Left lung (tissue), 10 donors: Measurements from ENCODE around the gene TSEN2. TPM values are rescaled to one million over a fixed set of nuclear protein-coding genes. Genes with fewer than 3 reads are reported as not detected.
"Not testable (repeated sequence)": the region's sequence is repeated elsewhere in the genome, so short reads cannot be mapped to it uniquely, and the experiment has no call there.

Source experiments
- ATAC-seq: fragments of 200-7000 bp; cut with Tn5 transposase; one replicate; pipeline ENCODE4 v1.9.1; 2020; ENCODE audit warnings: moderate library complexity
- DNase-seq, 4 donors: peaks; one replicate each; pipeline ENCODE4 v3.0.0-alpha.2; 2013 to 2020
- H3K27ac ChIP-seq, 2 donors: fragments of 200-600 bp; sonication (generic) in 1 of 2; one replicate each; pipeline versions ENCODE4 v1.5.0 to v1.8.0; 2020 to 2021
- H3K27me3 ChIP-seq, 2 donors: fragments of 200-600 bp; sonication (generic) in 1 of 2; one replicate each; pipeline versions ENCODE4 v1.5.0 to v1.8.0; 2020 to 2021
- H3K36me3 ChIP-seq, 2 donors: fragments of 200-600 bp; sonication (generic) in 1 of 2; one replicate each; pipeline versions ENCODE4 v1.5.0 to v1.8.0; 2020 to 2021
- H3K4me1 ChIP-seq, 2 donors: fragments of 200-600 bp; one replicate each; pipeline ENCODE4 v1.8.0; 2021
- H3K4me3 ChIP-seq, 2 donors: fragments of 200-600 bp; sonication (generic) in 1 of 2; one replicate each; pipeline versions ENCODE4 v1.5.0 to v1.8.0; 2020 to 2021; ENCODE audit warnings: mild to moderate bottlenecking in 1 of 2
- H3K9me3 ChIP-seq, 2 donors: fragments of 200-600 bp; sonication (generic) in 1 of 2; one replicate each; pipeline versions ENCODE4 v1.5.0 to v1.8.0; 2020 to 2021
- intact Hi-C, 2 donors: fragments of 100-400 bp; cut with DNase I; formaldehyde crosslinking; loops; one replicate each; pipeline versions ENCODE4 v1.11.2 to v1.14.2; 2022
- polyA plus RNA-seq, 6 donors: library from polyadenylated mRNA; unstranded; fragments of 120-200 nt; gene quantifications; one replicate each; pipeline ENCODE4 v1.2.1, GENCODE V29; 2013; ENCODE audit not compliant: insufficient read length in 6 of 6
- total RNA-seq, 2 donors: library from RNA; stranded (reverse); fragmentation: NEBNext Ultra II Directional; extraction: Animal tissue kit (Norgen Biotek cat#: 25700); gene quantifications; one replicate each; pipeline ENCODE4 v1.2.1, GENCODE V29; 2021
- TF ChIP-seq, protein P1 (sequence below), 2 donors: fragments of 200-600 bp; sonication (generic) in 1 of 2; IDR thresholded peaks; one replicate each; pipeline versions ENCODE4 v1.5.0 to v1.8.0; 2021; ENCODE audit warnings: antibody characterized with exemption in 2 of 2
- donor health status: DM: no; HTN: yes; CAD: no.
- donor health status: DM: no; HTN: no; CAD: no.

Gene TSEN2
- total and polyA plus RNA-seq, 8 donors = 8.1 to 29.1 (median 22.3) TPM

DNA sequence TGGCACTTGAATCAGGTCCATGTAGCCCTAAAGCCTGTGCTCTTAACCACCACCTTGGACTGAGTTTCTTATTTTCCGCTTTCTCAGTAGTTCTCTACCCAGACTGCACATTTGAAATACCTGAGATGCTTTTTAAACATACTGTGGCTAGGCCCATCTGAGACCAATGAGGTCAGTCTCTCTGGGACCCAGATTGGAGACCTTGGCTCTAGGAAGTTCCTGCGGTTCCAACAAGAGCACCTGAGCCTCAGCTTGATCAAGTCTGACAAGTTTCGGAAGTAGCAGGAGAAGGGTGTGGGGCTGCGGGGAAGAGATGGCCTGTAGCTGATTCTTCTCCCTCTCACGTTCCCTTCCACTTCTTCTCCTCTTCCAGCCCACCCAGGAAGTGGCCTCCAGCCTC, 11.5 kb upstream of the TSEN2 start:
- Histone ChIP-seq H3K4me1 (no peaks in the 10 kb centered on the region), H3K4me3 (no peak overlapping the region), H3K9me3 (no peaks in the 10 kb centered on the region), H3K27me3 (no peaks in the 10 kb centered on the region), H3K27ac (no peak overlapping the region), H3K36me3 (no peaks in the 10 kb centered on the region)
- ATAC-seq (no peak), DNase-seq (no peak)
- TF ChIP-seq, protein P1, sequence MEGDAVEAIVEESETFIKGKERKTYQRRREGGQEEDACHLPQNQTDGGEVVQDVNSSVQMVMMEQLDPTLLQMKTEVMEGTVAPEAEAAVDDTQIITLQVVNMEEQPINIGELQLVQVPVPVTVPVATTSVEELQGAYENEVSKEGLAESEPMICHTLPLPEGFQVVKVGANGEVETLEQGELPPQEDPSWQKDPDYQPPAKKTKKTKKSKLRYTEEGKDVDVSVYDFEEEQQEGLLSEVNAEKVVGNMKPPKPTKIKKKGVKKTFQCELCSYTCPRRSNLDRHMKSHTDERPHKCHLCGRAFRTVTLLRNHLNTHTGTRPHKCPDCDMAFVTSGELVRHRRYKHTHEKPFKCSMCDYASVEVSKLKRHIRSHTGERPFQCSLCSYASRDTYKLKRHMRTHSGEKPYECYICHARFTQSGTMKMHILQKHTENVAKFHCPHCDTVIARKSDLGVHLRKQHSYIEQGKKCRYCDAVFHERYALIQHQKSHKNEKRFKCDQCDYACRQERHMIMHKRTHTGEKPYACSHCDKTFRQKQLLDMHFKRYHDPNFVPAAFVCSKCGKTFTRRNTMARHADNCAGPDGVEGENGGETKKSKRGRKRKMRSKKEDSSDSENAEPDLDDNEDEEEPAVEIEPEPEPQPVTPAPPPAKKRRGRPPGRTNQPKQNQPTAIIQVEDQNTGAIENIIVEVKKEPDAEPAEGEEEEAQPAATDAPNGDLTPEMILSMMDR (IDR thresholded peaks at IDR 0.05) = no peak
- intact Hi-C loops = no loop called here

DNA sequence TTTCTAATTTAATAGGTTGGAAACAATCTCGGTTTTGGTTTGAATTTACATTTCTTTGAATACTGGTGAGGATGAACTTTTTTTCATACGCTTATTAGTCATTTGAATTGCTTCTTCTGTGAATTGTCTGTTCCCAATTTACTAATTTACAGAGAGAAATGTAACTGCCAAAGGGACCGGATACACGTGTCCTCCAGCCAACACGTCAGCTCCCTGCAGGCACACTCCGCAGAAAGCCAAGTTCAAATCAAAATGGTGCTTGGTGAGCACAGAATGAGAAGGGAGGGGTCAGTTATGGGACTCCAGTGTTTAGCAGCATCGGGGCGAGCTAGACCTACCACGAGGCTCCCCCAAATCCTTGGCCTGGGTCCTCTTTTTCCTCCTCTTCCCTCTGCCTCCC, 10.8 kb upstream of the TSEN2 start:
- no peak for ATAC-seq
- Histone ChIP-seq H3K4me3 (no peak overlapping the region), H3K4me1 (no peaks in the 10 kb centered on the region), H3K27ac (no peak overlapping the region), H3K27me3 (no peaks in the 10 kb centered on the region), H3K36me3 (no peaks in the 10 kb centered on the region), H3K9me3 (no peaks in the 10 kb centered on the region)
- TF ChIP-seq, protein P1 (IDR thresholded peaks at IDR 0.05) = no peak
- intact Hi-C loops = no loop called here
- no peak for DNase-seq

DNA sequence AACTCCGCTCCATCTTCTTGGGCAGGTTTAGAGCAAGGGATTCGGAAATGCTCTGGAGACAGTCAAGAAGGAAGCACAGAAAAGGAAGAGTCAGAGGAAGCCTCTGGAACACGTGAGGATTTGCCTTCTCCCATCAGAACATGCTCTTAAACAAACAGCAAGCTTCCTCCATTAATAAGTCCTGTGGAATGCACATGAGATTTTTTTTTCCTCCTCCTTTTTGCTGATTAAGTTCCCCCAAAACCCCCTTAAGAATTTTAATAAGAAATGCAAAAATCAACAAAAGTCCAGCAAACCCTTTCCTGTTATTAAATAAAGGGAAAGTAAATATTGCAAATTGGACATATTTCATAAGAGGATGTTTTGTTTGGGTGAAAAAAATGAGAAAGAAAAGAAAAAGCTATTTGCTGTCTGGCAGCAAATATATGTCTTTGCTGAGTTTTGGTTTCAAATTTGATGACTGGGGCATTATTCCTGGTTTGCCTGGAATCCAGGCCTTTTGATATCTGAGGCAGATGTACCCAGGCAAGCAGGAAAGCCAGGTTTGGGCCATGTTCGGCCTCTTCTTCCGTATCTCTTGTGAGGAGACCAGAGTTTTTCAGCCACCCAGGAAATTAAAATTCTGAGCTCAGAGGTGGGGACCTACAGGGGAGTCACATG, 7.9 kb upstream of the TSEN2 start:
- Histone ChIP-seq H3K36me3 (no peaks in the 10 kb centered on the region), H3K4me3 (no peak overlapping the region), H3K27ac (peak overlapping the region in 1 of 2 donors; percentile 17), H3K27me3 (no peaks in the 10 kb centered on the region), H3K4me1 (peaks cover 0 to 9% of the 10 kb centered on the region in 2 donors), H3K9me3 (no peaks in the 10 kb centered on the region)
- TF ChIP-seq, protein P1 (IDR thresholded peaks at IDR 0.05) = no peak
- ATAC-seq = no peak
- intact Hi-C loops = loop anchor here in 1 of 2 donors (5.0 kb wide), 1 partner anchor 339 kb away; no protein-coding TSS in a partner anchor
- no peak for DNase-seq

DNA sequence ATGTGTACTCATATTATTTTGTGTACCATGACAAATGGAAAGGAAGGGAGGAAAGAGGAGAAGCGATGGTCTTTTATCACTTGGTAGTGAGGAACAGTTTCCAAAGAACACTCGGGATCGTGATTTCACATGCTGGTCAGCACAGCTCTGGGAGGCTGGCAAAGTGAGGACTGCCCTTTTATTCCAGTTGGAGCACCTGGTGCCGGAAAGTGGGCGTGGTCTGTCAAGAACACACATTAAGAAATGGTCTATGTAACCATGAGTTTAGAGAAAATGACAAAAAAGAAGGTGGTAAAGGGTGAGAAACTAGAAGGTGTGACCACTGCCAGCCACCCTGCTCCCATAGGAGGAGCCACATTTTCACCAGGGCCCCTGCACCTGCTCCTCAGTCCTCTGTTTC, 7.0 kb upstream of the TSEN2 start:
- Histone ChIP-seq H3K27me3 (no peaks in the 10 kb centered on the region), H3K9me3 (no peaks in the 10 kb centered on the region), H3K4me1 (peaks cover 0 to 9% of the 10 kb centered on the region in 2 donors), H3K27ac (no peak overlapping the region), H3K36me3 (no peaks in the 10 kb centered on the region), H3K4me3 (no peak overlapping the region)
- intact Hi-C loops = loop anchor here in 1 of 2 donors (5.0 kb wide), 1 partner anchor 340 kb away; no protein-coding TSS in a partner anchor
- no peak for DNase-seq
- TF ChIP-seq, protein P1 (IDR thresholded peaks at IDR 0.05) = no peak
- no peak for ATAC-seq

DNA sequence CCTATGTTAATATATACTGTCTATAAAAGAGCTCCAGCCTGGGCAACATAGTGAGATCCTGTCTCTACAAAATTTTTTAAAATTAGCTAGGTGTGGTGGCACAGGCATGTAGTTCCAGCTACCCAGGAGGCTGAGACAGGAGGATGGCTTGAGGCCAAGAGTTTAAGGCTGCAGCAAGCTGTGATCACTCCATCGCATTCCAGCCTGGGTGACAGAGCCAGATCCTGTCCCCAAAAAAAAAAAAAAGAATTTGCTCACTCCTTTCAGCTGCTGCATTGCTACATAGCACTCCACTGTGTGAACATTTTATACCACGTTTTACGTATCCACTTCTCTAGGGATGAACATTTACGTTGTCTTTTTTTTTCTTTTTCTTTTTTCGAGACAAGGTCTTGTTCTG, 6.0 kb upstream of the TSEN2 start:
- TF ChIP-seq, protein P1 (IDR thresholded peaks at IDR 0.05) = no peak
- no peaks in the 10 kb centered on the region for H3K9me3 ChIP-seq
- H3K27me3 ChIP-seq = no peaks in the 10 kb centered on the region
- no peak overlapping the region for H3K27ac ChIP-seq
- intact Hi-C loops = loop anchor here in 1 of 2 donors (5.0 kb wide), 1 partner anchor 341 kb away; no protein-coding TSS in a partner anchor
- no peaks in the 10 kb centered on the region for H3K36me3 ChIP-seq
- DNase-seq (no peak), ATAC-seq (no peak)
- peaks cover 0 to 20% of the 10 kb centered on the region in 2 donors for H3K4me1 ChIP-seq
- H3K4me3 ChIP-seq = no peak overlapping the region

DNA sequence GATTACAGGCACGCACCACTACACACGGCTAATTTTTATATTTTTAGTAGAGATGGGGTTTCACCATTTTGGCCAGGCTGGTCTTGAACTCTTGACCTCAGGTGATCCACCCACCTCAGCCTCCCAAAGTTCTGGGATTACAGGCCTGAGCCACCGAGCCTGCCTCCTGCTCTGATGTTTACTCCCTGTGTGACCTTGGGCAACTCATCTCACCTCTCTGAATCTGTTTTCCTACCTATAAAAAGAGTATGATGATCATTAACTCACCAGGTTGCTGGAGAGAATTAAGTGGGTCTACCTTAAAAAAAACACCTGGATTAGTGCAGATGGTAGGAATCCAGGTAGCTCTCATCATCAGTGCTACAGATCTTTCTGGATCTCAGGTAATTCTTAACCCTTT, 5.1 kb upstream of the TSEN2 start:
- H3K27ac ChIP-seq, H3K36me3 ChIP-seq, H3K4me3 ChIP-seq, H3K9me3 ChIP-seq, DNase-seq, ATAC-seq, H3K27me3 ChIP-seq: not testable (repeated sequence)
- H3K4me1 ChIP-seq = peaks cover 4 to 26% of the 10 kb centered on the region in 2 donors
- intact Hi-C loops = loop anchor here in 1 of 2 donors (5.0 kb wide), 1 partner anchor 342 kb away; no protein-coding TSS in a partner anchor
